Fibroblast of the aortic adventitia (primary cell): ENCODE data around the gene NPR2. TPM values are rescaled to one million over a fixed set of nuclear protein-coding genes. Genes with fewer than 3 reads are reported as not detected.
A peak's percentile ranks its signal among the peaks of the same experiment; 100 is the strongest.

Source experiments
- DNase-seq: peaks from one replicate; pipeline ENCODE4 v3.0.0-alpha.2; 2010; ENCODE audit warnings: low read depth
- H3K4me3 ChIP-seq: 2 replicates; pipeline ENCODE4 v1.5.1; 2011; ENCODE audit warnings: low read depth, mild to moderate bottlenecking, control low read depth, low read length, moderate library complexity
- total RNA-seq: library from RNA; depleted of rRNA; stranded (reverse); fragments of >200 nt; gene quantifications from 2 replicates; pipeline ENCODE4 v1.2.3, GENCODE V29; 2012; ENCODE audit warnings: low replicate concordance
- TF ChIP-seq, protein P1 (sequence below): IDR thresholded peaks from 2 replicates; pipeline ENCODE4 v1.5.1; 2011; ENCODE audit warnings: mild to moderate bottlenecking, low read length, control low read depth, inconsistent platforms; ENCODE audit not compliant: insufficient read depth

Gene NPR2
- total RNA-seq, 1 donor = 17.1 TPM

DNA sequence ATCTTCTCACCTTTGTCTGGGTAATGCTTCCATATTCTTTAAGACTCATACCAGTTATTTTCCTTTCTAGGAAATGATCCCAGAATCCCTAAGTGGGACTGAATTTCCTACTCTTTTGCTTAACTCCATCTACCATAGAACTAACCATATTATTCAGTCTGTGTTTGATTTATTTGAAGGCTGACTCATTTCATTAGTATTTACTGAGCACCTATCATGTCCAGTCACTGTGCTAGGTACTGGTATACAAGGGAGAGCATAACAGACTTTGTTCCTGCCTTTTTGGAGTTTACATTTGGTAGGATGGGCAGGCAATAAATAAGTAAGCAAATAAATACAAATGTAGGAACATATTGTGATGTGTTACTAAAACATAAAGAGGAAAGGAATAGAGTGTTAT lies 4.3 kb downstream of the NPR2 start:
- no peak for DNase-seq
- TF ChIP-seq, protein P1, sequence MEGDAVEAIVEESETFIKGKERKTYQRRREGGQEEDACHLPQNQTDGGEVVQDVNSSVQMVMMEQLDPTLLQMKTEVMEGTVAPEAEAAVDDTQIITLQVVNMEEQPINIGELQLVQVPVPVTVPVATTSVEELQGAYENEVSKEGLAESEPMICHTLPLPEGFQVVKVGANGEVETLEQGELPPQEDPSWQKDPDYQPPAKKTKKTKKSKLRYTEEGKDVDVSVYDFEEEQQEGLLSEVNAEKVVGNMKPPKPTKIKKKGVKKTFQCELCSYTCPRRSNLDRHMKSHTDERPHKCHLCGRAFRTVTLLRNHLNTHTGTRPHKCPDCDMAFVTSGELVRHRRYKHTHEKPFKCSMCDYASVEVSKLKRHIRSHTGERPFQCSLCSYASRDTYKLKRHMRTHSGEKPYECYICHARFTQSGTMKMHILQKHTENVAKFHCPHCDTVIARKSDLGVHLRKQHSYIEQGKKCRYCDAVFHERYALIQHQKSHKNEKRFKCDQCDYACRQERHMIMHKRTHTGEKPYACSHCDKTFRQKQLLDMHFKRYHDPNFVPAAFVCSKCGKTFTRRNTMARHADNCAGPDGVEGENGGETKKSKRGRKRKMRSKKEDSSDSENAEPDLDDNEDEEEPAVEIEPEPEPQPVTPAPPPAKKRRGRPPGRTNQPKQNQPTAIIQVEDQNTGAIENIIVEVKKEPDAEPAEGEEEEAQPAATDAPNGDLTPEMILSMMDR = no peak
- H3K4me3 ChIP-seq = no peak overlapping the region

DNA sequence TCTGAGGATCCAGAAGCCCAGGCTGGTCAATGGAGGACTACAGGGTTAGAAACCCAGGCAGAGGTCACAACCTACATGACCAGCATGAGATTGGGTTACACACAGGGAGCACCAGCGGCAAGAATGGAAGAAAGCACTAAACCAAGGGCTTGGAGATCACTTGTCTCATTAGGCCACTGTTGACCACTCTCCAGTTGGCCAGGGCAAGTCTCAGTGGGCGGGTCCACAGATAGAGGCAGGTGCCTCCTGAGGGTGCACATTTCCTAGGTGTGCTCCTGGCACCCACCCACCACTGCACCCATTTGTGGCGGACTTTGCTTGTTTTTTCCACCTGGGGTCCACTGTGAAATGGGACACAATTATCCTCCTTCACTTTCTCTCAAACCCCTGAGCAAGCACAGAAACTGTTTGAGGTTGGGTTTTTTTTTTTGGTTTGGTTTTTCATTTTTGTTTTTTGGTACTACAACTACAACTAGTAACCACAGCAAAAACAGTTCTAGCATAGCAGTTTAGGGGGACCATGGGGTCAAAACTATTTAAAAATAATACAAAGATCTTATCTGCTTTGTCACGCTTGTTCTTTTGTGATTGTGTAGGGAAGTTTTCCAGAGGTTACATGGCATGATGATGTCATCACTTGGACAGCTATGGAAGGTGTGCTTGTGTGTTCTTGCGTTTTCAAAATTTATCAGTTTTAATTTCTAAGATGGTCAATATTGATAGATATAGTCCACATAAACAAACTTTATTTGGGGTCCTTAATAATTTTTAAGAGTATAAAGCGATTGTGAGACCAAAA lies 6.1 kb downstream of the NPR2 start:
- DNase-seq = peak; percentile 34
- no peak overlapping the region for H3K4me3 ChIP-seq
- TF ChIP-seq, protein P1 = no peak

DNA sequence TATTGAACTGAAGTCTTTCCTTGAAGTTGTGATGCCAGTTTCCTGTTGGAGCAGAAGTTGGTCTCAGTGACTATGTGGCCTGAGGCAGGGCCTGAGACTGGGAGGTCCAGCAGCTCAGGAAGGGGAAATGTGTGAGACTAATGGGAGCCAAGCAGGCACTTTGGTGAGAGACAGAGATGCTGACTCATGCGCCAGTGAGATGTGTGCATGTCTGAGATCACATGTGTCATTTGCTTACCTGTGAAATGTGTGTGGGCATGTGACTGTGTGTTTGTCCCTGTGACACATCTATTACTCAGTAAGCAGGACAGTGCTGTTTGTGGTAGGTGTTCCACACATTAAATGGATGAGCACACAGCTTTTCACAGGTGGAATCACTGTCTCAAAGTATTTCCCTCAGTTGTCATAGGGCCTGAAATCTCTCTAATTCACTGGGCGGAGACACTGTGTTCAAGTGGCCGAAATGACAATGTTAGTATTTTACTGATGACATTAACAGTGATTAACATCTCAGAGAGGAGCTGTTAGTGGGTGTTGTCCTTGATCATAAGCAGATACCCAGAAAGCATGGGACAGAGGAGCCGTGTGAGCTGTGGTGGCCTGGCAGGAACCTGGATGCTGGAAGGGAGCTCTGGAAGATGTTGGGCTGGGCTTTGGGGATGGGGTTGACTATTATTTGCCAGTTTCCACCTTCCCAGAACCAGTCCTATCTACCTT lies 7.4 kb downstream of the NPR2 start:
- DNase-seq = no peak
- H3K4me3 ChIP-seq = no peak overlapping the region
- TF ChIP-seq, protein P1 = no peak

DNA sequence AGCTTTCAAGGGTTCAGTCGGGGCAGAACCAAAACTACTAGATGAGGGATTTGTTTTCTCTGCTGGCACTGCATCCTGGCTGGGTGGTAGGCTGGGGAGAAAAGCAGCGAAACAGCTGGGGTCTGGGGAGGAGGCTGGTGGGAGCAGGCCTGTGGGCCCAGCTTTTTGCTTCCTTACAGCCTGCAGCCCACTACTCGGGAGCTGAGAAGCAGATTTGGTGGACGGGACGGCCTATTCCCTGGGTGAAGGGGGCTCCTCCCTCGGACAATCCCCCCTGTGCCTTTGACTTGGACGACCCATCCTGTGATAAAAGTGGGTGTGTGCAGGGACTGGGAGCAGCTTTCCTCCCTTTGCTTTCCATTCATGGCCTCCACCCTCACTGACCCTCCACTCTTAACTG lies 9.1 kb downstream of the NPR2 start:
- no peak for DNase-seq
- TF ChIP-seq, protein P1 = no peak

DNA sequence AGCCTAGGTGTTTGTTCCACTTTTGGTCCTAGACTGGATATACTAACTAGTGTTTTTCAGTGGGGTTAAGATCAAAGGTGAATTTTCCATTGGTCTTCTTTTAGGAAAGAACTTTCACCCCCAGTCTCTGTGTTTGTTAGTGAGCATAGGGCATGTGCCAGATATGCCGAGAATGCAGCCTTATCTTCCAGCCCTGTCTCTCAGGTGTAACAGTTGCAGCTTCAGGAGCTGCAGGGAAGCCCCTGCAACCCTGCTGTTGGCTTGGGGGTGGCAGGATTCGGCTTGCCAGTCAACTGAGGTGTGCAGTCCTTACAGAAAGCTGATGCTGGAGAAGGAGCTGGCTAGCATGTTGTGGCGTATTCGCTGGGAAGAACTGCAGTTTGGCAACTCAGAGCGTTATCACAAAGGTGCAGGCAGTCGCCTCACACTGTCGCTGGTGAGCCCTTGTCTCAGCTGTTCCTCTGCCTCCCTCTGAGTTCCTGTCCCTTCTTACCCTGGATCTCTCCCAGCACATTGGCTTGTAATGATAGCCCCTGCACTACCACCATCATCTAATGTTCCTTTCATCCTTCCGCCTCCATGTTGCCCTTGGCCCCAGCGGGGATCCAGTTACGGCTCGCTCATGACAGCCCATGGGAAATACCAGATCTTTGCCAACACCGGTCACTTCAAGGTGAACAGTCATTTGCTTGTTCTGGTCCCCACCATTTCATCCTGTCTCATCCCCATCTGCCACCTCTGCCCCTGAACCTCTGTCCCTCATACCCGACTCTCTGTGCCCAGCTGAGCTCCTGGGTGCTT lies 10.1 kb downstream of the NPR2 start:
- no peak overlapping the region for H3K4me3 ChIP-seq
- TF ChIP-seq, protein P1 = no peak
- no peak for DNase-seq

More for the DNA sequence above, 9.1 kb downstream of the NPR2 start:
- H3K4me3 ChIP-seq = no peak overlapping the region

DNA sequence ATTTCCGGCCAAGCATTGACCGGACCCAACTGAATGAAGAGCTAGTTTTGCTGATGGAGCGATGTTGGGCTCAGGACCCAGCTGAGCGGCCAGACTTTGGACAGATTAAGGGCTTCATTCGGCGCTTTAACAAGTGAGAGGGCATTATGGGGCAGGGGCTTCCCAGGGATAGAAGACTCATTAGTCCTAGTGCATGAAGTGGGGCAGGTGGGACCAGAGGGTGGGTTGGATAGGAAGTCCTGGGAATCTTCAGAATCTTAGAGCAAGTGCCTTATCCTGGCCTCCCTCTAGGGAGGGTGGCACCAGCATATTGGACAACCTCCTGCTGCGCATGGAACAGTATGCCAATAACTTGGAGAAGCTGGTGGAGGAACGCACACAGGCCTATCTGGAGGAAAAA lies 14.7 kb downstream of the NPR2 start:
- TF ChIP-seq, protein P1 = no peak
- H3K4me3 ChIP-seq = no peak overlapping the region
- no peak for DNase-seq
